ENCODE results near the gene ASTN2.
"Not testable (repeated sequence)": the region's sequence is repeated elsewhere in the genome, so short reads cannot be mapped to it uniquely, and the experiment has no call there.

Gene ASTN2

DNA sequence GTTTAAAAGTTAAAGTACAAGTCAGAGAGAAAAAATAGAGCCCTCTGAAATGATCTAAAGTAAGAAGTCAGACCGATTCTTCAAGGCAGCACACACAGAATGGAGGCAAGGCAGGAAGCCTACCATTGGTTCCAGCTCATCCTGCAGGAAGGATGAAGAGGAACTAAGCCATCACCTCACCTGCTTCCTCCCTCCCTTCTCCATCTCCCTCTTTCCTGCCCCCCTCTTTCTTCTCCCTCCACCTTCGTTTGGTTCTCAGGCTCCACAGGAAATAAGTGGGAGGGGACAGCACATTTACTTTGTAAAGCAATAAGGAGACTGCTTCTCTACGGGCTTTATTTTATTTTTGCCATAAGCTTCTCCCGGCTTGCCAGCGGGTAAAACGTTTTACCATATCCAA, 514.3 kb downstream of the ASTN2 start:
- no peak overlapping the region for H3K9ac ChIP-seq (ENCODE audit: low read length)
- DNase-seq, result no peak
- H3K4me2 ChIP-seq (ENCODE audit: low read depth, low read length), result no peak overlapping the region

DNA sequence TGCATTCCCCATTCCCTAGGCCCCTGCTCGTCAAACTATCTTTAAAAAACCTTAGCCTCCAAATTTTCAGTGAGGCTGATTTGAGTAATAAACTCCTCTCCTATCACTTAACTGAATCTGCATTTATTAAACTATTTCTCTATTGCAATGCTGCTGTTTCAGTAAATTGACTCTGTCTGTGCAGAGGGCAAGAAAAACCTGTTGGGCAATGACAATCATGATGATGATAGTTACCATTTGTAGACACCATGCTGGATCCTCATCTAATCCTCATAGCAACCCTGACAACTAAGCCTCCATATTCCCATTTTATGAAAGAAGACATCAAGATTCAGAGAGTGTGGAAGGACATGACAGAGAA, 514.9 kb downstream of the ASTN2 start:
- H3K36me3 ChIP-seq (replicated peaks; ENCODE audit: insufficient read depth, low read length), result no peaks in the 10 kb centered on the region
- no peaks in the 10 kb centered on the region for H3K4me1 ChIP-seq (ENCODE audit: low read length)
- H3F3A ChIP-seq (ENCODE audit: insufficient read depth, low read length), result no peaks in the 10 kb centered on the region
- H3K4me3 ChIP-seq (ENCODE audit: low read length), result no peak overlapping the region
- no peak overlapping the region for H3K27ac ChIP-seq (ENCODE audit: low read length)
- no peak overlapping the region for H3K4me2 ChIP-seq (ENCODE audit: low read depth, low read length)
- no peaks in the 10 kb centered on the region for H3K79me2 ChIP-seq (ENCODE audit: low read length)
- H3K9me2 ChIP-seq (replicated peaks; ENCODE audit: insufficient read depth, low read length), result no peaks in the 10 kb centered on the region
- no peaks in the 10 kb centered on the region for H3K9me3 ChIP-seq (replicated peaks; ENCODE audit: insufficient read depth, low read length)
- no peaks in the 10 kb centered on the region for H3K27me3 ChIP-seq (replicated peaks; ENCODE audit: insufficient read depth, low read length)
- DNase-seq, result no peak
- TF ChIP-seq EZH2 (optimal IDR thresholded peaks at IDR 0.05; ENCODE audit: low read depth, low read length), result no peak
- TF ChIP-seq EZH2phosphoT487 (IDR thresholded peaks at IDR 0.05; ENCODE audit: low read length), result no peak
- TF ChIP-seq, protein P1, sequence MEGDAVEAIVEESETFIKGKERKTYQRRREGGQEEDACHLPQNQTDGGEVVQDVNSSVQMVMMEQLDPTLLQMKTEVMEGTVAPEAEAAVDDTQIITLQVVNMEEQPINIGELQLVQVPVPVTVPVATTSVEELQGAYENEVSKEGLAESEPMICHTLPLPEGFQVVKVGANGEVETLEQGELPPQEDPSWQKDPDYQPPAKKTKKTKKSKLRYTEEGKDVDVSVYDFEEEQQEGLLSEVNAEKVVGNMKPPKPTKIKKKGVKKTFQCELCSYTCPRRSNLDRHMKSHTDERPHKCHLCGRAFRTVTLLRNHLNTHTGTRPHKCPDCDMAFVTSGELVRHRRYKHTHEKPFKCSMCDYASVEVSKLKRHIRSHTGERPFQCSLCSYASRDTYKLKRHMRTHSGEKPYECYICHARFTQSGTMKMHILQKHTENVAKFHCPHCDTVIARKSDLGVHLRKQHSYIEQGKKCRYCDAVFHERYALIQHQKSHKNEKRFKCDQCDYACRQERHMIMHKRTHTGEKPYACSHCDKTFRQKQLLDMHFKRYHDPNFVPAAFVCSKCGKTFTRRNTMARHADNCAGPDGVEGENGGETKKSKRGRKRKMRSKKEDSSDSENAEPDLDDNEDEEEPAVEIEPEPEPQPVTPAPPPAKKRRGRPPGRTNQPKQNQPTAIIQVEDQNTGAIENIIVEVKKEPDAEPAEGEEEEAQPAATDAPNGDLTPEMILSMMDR (IDR thresholded peaks at IDR 0.05; ENCODE audit: low read length), result no peak
- no peak overlapping the region for H2AFZ ChIP-seq (ENCODE audit: low read length)
- H3K9ac ChIP-seq (ENCODE audit: low read length), result no peak overlapping the region
- H4K20me1 ChIP-seq (ENCODE audit: insufficient read depth, low read length), result no peaks in the 10 kb centered on the region

More for the DNA sequence above, 514.3 kb downstream of the ASTN2 start:
- H3K27me3 ChIP-seq (replicated peaks; ENCODE audit: insufficient read depth, low read length), result no peaks in the 10 kb centered on the region
- H3K4me3 ChIP-seq (ENCODE audit: low read length), result no peak overlapping the region
- TF ChIP-seq EZH2 (optimal IDR thresholded peaks at IDR 0.05; ENCODE audit: low read depth, low read length) (no peak), EZH2phosphoT487 (IDR thresholded peaks at IDR 0.05; ENCODE audit: low read length) (no peak)
- TF ChIP-seq, protein P1 (IDR thresholded peaks at IDR 0.05; ENCODE audit: low read length), result no peak
- no peaks in the 10 kb centered on the region for H4K20me1 ChIP-seq (ENCODE audit: insufficient read depth, low read length)
- H3K4me1 ChIP-seq (ENCODE audit: low read length), result no peaks in the 10 kb centered on the region
- H2AFZ ChIP-seq (ENCODE audit: low read length), result no peak overlapping the region
- no peaks in the 10 kb centered on the region for H3K79me2 ChIP-seq (ENCODE audit: low read length)
- H3K36me3 ChIP-seq (replicated peaks; ENCODE audit: insufficient read depth, low read length), result no peaks in the 10 kb centered on the region
- H3K27ac ChIP-seq (ENCODE audit: low read length), result no peak overlapping the region
- H3K9me2 ChIP-seq (replicated peaks; ENCODE audit: insufficient read depth, low read length), result no peaks in the 10 kb centered on the region
- no peaks in the 10 kb centered on the region for H3F3A ChIP-seq (ENCODE audit: insufficient read depth, low read length)
- no peaks in the 10 kb centered on the region for H3K9me3 ChIP-seq (replicated peaks; ENCODE audit: insufficient read depth, low read length)

DNA sequence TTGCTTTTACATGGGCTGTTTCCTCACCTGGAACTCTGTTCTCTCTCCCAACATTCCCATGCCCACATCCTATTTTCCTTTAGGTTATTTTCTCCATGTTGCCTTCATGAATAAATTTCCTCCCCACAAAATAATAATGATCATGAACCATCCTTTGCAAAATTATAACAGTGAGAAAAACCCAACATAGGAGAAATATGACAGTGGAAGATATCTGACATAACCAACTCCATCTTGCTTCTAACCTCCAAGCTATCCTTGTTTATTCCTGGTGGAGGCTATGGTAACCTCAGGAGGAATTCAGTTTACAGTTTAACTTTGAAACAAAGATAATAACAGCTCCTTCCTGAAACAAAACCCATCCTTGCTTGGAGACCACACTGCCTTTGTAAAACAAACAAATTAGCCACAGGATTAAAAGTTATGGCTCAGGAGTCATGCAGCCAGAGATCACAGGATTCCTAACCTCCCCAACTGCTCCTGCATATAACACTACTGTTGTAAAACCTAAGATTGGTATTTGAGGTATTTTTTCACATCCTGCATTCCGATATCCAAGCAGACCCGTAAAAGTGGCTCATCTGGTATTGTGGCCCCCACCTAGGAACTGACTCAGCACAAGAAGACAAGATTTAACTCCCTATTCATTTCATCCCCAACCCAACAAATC, 515.4 kb downstream of the ASTN2 start:
- Histone ChIP-seq H3K27ac (ENCODE audit: low read length) (no peak overlapping the region), H2AFZ (ENCODE audit: low read length) (no peak overlapping the region)
- TF ChIP-seq EZH2phosphoT487 (IDR thresholded peaks at IDR 0.05; ENCODE audit: low read length) (no peak), EZH2 (optimal IDR thresholded peaks at IDR 0.05; ENCODE audit: low read depth, low read length) (no peak)
- TF ChIP-seq, protein P1 (IDR thresholded peaks at IDR 0.05; ENCODE audit: low read length), result no peak

DNA sequence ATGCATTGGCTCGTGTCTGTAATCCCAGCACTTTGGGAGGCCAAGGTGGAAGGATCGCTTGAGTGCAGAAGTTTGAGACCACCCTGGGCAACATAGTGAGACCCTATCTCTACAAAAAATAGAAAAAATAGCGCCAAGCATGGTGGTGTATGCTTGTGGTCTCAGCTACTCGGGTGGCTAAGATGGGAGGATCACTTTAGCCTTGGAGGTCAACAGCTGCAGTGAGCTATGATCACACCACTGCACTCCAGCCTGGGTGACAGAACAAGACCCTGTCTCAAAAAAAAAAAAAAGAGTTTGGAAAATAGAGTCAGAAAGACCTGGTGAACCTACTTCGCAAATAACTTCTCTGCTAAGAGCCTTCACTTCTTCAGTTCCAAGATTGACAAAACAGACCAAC, 516.7 kb downstream of the ASTN2 start:
- not testable (repeated sequence) for H3K9me3 ChIP-seq (replicated peaks; ENCODE audit: insufficient read depth, low read length); H3K27ac ChIP-seq (ENCODE audit: low read length); H3K27me3 ChIP-seq (replicated peaks; ENCODE audit: insufficient read depth, low read length); H3K4me1 ChIP-seq (ENCODE audit: low read length); H3F3A ChIP-seq (ENCODE audit: insufficient read depth, low read length); DNase-seq; H2AFZ ChIP-seq (ENCODE audit: low read length); H4K20me1 ChIP-seq (ENCODE audit: insufficient read depth, low read length); H3K36me3 ChIP-seq (replicated peaks; ENCODE audit: insufficient read depth, low read length); H3K79me2 ChIP-seq (ENCODE audit: low read length); H3K4me2 ChIP-seq (ENCODE audit: low read depth, low read length); H3K4me3 ChIP-seq (ENCODE audit: low read length); H3K9me2 ChIP-seq (replicated peaks; ENCODE audit: insufficient read depth, low read length); H3K9ac ChIP-seq (ENCODE audit: low read length)

More for the DNA sequence above, 515.4 kb downstream of the ASTN2 start:
- no peak for DNase-seq
- Histone ChIP-seq H3K79me2 (ENCODE audit: low read length) (no peaks in the 10 kb centered on the region), H3K9me3 (replicated peaks; ENCODE audit: insufficient read depth, low read length) (no peaks in the 10 kb centered on the region), H4K20me1 (ENCODE audit: insufficient read depth, low read length) (no peaks in the 10 kb centered on the region), H3K4me1 (ENCODE audit: low read length) (no peaks in the 10 kb centered on the region), H3K9me2 (replicated peaks; ENCODE audit: insufficient read depth, low read length) (no peaks in the 10 kb centered on the region), H3K9ac (ENCODE audit: low read length) (no peak overlapping the region), H3F3A (ENCODE audit: insufficient read depth, low read length) (no peaks in the 10 kb centered on the region), H3K36me3 (replicated peaks; ENCODE audit: insufficient read depth, low read length) (no peaks in the 10 kb centered on the region), H3K4me3 (ENCODE audit: low read length) (no peak overlapping the region), H3K27me3 (replicated peaks; ENCODE audit: insufficient read depth, low read length) (no peaks in the 10 kb centered on the region), H3K4me2 (ENCODE audit: low read depth, low read length) (no peak overlapping the region)

Measured in MM.1S (cell line).